Testis (tissue), 2 donors: Measurements from ENCODE around the gene GCNT2.

Experiments
- CTCF ChIP-seq, 3 experiments: fragments of 450-650 bp in 2 of 3; fragments of 200-600 bp in 1 of 3; sonication (generic) in 1 of 3; IDR thresholded peaks; one replicate each; pipeline ENCODE4 v1.5.1; 2016 to 2019; ENCODE audit warnings: antibody characterized with exemption in 3 of 3, mild to moderate bottlenecking in 2 of 3, moderate library complexity in 1 of 3
- POLR2A ChIP-seq: fragments of 450-650 bp; IDR thresholded peaks from one replicate; pipeline ENCODE4 v1.6.1; 2017; ENCODE audit warnings: antibody characterized with exemption, mild to moderate bottlenecking, moderate library complexity

GRCh38 chr6:10618409-10618808 is 97.3 kb downstream of the GCNT2 start:
- TF ChIP-seq CTCF (IDR thresholded peaks at IDR 0.05): no peak
- no peak for TF ChIP-seq POLR2A
